Neural cell (in vitro differentiated cells): ENCODE data around the gene ZBTB9.

Experiments used
- CTCF ChIP-seq: fragments of 450-650 bp; IDR thresholded peaks from 2 replicates; pipeline ENCODE4 v1.5.1; 2014; ENCODE audit warnings: antibody characterized with exemption, mild to moderate bottlenecking, moderate library complexity; ENCODE audit not compliant: poor library complexity, severe bottlenecking
- POLR2AphosphoS5 ChIP-seq: IDR thresholded peaks from 2 replicates; pipeline ENCODE4 v1.6.1; 2012
- REST ChIP-seq: IDR thresholded peaks from 2 replicates; pipeline ENCODE4 v1.6.1; 2012; ENCODE audit warnings: borderline replicate concordance
- TAF1 ChIP-seq: IDR thresholded peaks from 2 replicates; pipeline ENCODE4 v1.6.1; 2012; ENCODE audit warnings: low read depth

GRCh38 chr6:33419580-33420490 is 34.5 kb upstream of the ZBTB9 start, which contains the start of gene SYNGAP1:
- no peak for TF ChIP-seq CTCF
- TF ChIP-seq POLR2AphosphoS5, result peak; percentile 65
- no peak for TF ChIP-seq TAF1
- no peak for TF ChIP-seq REST
